Epithelial cell of proximal tubule (primary cell): ENCODE measurements around the gene SYCE3. TPM values are rescaled to one million over a fixed set of nuclear protein-coding genes. Genes with fewer than 3 reads are reported as not detected.

Source experiments
- DNase-seq: peaks from one replicate; pipeline ENCODE4 v3.0.0-alpha.2; 2011; ENCODE audit warnings: low read depth
- H3K4me3 ChIP-seq: 2 replicates; pipeline ENCODE4 v1.5.1; 2011; ENCODE audit warnings: low read depth, mild to moderate bottlenecking, low read length
- CTCF ChIP-seq: conservative IDR thresholded peaks from 2 replicates; pipeline ENCODE4 v1.5.1; 2012; ENCODE audit warnings: low read depth, mild to moderate bottlenecking, low read length
- total RNA-seq: library from RNA; depleted of rRNA; stranded (reverse); fragments of >200 nt; gene quantifications from 2 replicates; pipeline ENCODE4 v1.2.3, GENCODE V29; 2015

Gene SYCE3
- total RNA-seq, 1 donor from 2014 or later = 1.0 TPM

- no peak for TF ChIP-seq CTCF
- H3K4me3 ChIP-seq = no peak overlapping the region
- DNase-seq = no peak
These were observed 21.7 kb upstream of the SYCE3 start for GRCh38 chr22:50584106-50585096.

- peak; percentile 30 for TF ChIP-seq CTCF
- DNase-seq = no peak
- peak overlapping the region; percentile 86 for H3K4me3 ChIP-seq
These were observed 20.7 kb upstream of the SYCE3 start for GRCh38 chr22:50583294-50583861.

- peak; percentile 68 for DNase-seq
- TF ChIP-seq CTCF = no peak
- peak within 1 kb of the TSS; percentile 86 for H3K4me3 ChIP-seq
These were observed 20.0 kb upstream of the SYCE3 start, which contains the start of gene CHKB for GRCh38 chr22:50582493-50583293. CHKB (minus strand) TSS chr22:50582849; CDS start chr22:50582781, 68 bp downstream.

- H3K4me3 ChIP-seq = peak overlapping the region; percentile 86
- no peak for TF ChIP-seq CTCF
- no peak for DNase-seq
These were observed 19.3 kb upstream of the SYCE3 start for GRCh38 chr22:50581950-50582492.

GRCh38 chr22:50581031-50581949 lies 18.6 kb upstream of the SYCE3 start:
- no peak for TF ChIP-seq CTCF
- no peak for DNase-seq
- H3K4me3 ChIP-seq = peak overlapping the region; percentile 86
